ENCODE measurements around the gene CYP2A6.
"Not testable (repeated sequence)": the region's sequence is repeated elsewhere in the genome, so short reads cannot be mapped to it uniquely, and the experiment has no call there.

CYP2A6 gene

GRCh38 chr19:40850277-40850676 is at the start of gene CYP2A6:
TSS of gene CYP2A6 (minus strand) at chr19:40850447. CDS start at chr19:40850426, 21 bp downstream.
- not testable (repeated sequence) for DNase-seq (ENCODE audit: low read depth in 2 of 2)

GRCh38 chr19:40899964-40900363 is 49.7 kb upstream of the CYP2A6 start:
- not testable (repeated sequence) for DNase-seq (ENCODE audit: low read depth in 2 of 2)

GRCh38 chr19:40896843-40897789 is 46.9 kb upstream of the CYP2A6 start:
- DNase-seq (ENCODE audit: low read depth in 2 of 2): not testable (repeated sequence)

- no peak for DNase-seq (ENCODE audit: low read depth in 2 of 2)
These were observed 46.2 kb upstream of the CYP2A6 start for GRCh38 chr19:40896418-40896796.

- no peak for DNase-seq (ENCODE audit: low read depth in 2 of 2)
These were observed 42.9 kb upstream of the CYP2A6 start for GRCh38 chr19:40893112-40893511.

GRCh38 chr19:40889366-40889765 is 39.1 kb upstream of the CYP2A6 start:
- DNase-seq (ENCODE audit: low read depth in 2 of 2): no peak

- DNase-seq (ENCODE audit: low read depth in 2 of 2): no peak
These were observed 37.9 kb upstream of the CYP2A6 start for GRCh38 chr19:40888191-40888590.

GRCh38 chr19:40884187-40884931 is 34.1 kb upstream of the CYP2A6 start:
- DNase-seq (ENCODE audit: low read depth in 2 of 2): not testable (repeated sequence)

- not testable (repeated sequence) for DNase-seq (ENCODE audit: low read depth in 2 of 2)
These were observed 31.8 kb upstream of the CYP2A6 start, which contains the start of gene CYP2A7 for GRCh38 chr19:40882062-40882461. TSS of gene CYP2A7 (minus strand) at chr19:40882231. CDS start at chr19:40882210, 21 bp downstream.

- not testable (repeated sequence) for DNase-seq (ENCODE audit: low read depth in 2 of 2)
These were observed 29.1 kb upstream of the CYP2A6 start for GRCh38 chr19:40879349-40879748.

- peak; percentile 59 to 75 for DNase-seq (ENCODE audit: low read depth in 2 of 2)
These were observed 25.3 kb upstream of the CYP2A6 start for GRCh38 chr19:40875526-40875951.

GRCh38 chr19:40874874-40875273 is 24.6 kb upstream of the CYP2A6 start:
- not testable (repeated sequence) for DNase-seq (ENCODE audit: low read depth in 2 of 2)

GRCh38 chr19:40873873-40874272 is 23.6 kb upstream of the CYP2A6 start:
- DNase-seq (ENCODE audit: low read depth in 2 of 2): not testable (repeated sequence)

- no peak for DNase-seq (ENCODE audit: low read depth in 2 of 2)
These were observed 22.0 kb upstream of the CYP2A6 start for GRCh38 chr19:40872209-40872608.

- DNase-seq (ENCODE audit: low read depth in 2 of 2): no peak
These were observed 17.5 kb upstream of the CYP2A6 start for GRCh38 chr19:40867701-40868100.

GRCh38 chr19:40864739-40865496 is 14.7 kb upstream of the CYP2A6 start:
- not testable (repeated sequence) for DNase-seq (ENCODE audit: low read depth in 2 of 2)

- no peak for DNase-seq (ENCODE audit: low read depth in 2 of 2)
These were observed 12.5 kb upstream of the CYP2A6 start for GRCh38 chr19:40862785-40863184.

- DNase-seq (ENCODE audit: low read depth in 2 of 2): no peak
These were observed 12.1 kb upstream of the CYP2A6 start for GRCh38 chr19:40862333-40862732.

GRCh38 chr19:40858109-40858508 is 7.9 kb upstream of the CYP2A6 start:
- no peak for DNase-seq (ENCODE audit: low read depth in 2 of 2)

- DNase-seq (ENCODE audit: low read depth in 2 of 2): not testable (repeated sequence)
These were observed 2.4 kb upstream of the CYP2A6 start for GRCh38 chr19:40852467-40853152.

- not testable (repeated sequence) for DNase-seq (ENCODE audit: low read depth in 2 of 2)
These were observed 3.5 kb downstream of the CYP2A6 start for GRCh38 chr19:40846722-40847121.

Measured in stimulated activated CD8-positive, alpha-beta memory T cell treated with anti-CD3 and anti-CD28 coated beads, Interleukin-7, amount 100 ng/mL, for 1 hour (primary cell).